Right lobe of liver (tissue), 6 donors: ENCODE results near the gene LYPD8. TPM values are rescaled to one million over a fixed set of nuclear protein-coding genes. Genes with fewer than 3 reads are reported as not detected.
A peak's percentile ranks its signal among the peaks of the same experiment; 100 is the strongest.
"Not testable (repeated sequence)": the region's sequence is repeated elsewhere in the genome, so short reads cannot be mapped to it uniquely, and the experiment has no call there.

ENCODE experiments used
- ATAC-seq, 4 donors: fragments of 200-7000 bp; cut with Tn5 transposase; one replicate each; pipeline ENCODE4 v1.9.1; 2020; ENCODE audit warnings: mild to moderate bottlenecking in 4 of 4, moderate library complexity in 4 of 4
- DNase-seq, 3 donors: peaks; one replicate each; pipeline ENCODE4 v3.0.0-alpha.2; 2020
- H3K27ac ChIP-seq, 3 donors: fragments of 200-600 bp; one replicate each; pipeline ENCODE4 v1.8.0; 2022
- H3K27me3 ChIP-seq, 2 donors: fragments of 200-600 bp; one replicate each; pipeline ENCODE4 v1.8.0; 2022
- H3K36me3 ChIP-seq, 4 donors: fragments of 200-600 bp; sonication (generic) in 1 of 4; one replicate each; pipeline versions ENCODE4 v1.5.1 to v1.8.0; 2017 to 2022; ENCODE audit warnings: control low read depth in 1 of 4
- H3K4me1 ChIP-seq, 4 donors: fragments of 200-600 bp; sonication (generic) in 1 of 4; one replicate each; pipeline versions ENCODE4 v1.5.1 to v1.8.0; 2017 to 2022; ENCODE audit warnings: control low read depth in 1 of 4
- H3K4me3 ChIP-seq, 3 donors: fragments of 200-600 bp; one replicate each; pipeline ENCODE4 v1.8.0; 2022
- H3K9me3 ChIP-seq, 4 donors: fragments of 200-600 bp; sonication (generic) in 1 of 4; one replicate each; pipeline versions ENCODE4 v1.5.1 to v1.8.0; 2017 to 2022; ENCODE audit warnings: control low read depth in 1 of 4
- POLR2A ChIP-seq: fragments of 450-650 bp; IDR thresholded peaks from one replicate; pipeline ENCODE4 v1.6.1; 2017; ENCODE audit warnings: antibody characterized with exemption, mild to moderate bottlenecking
- WGBS: methylation state at CpG from one replicate; pipeline ENCODE4 v1.1.6; 2018; ENCODE audit warnings: low coverage, low lambda C conversion rate; ENCODE audit not compliant: insufficient coverage; ENCODE audit errors: missing lambda C conversion rate; 5-methylcytosine and 5-hydroxymethylcytosine counted together
- intact Hi-C, 2 donors: fragments of 100-400 bp; cut with DNase I; formaldehyde crosslinking; loops; one replicate each; pipeline versions ENCODE4 v1.11.2 to v1.14.1; 2022
- total RNA-seq, 6 experiments: library from RNA; depleted of rRNA in 2 of 6; stranded (reverse); fragments of >200 nt in 2 of 6; fragmentation: NEBNext Ultra II Directional in 3 of 6; extraction: Animal tissue kit (Norgen Biotek cat#: 25700) in 3 of 6; gene quantifications; one replicate each; pipeline versions ENCODE4 v1.1.0 to v1.2.4, GENCODE V29; 2016 to 2023
- TF ChIP-seq, protein P1 (sequence below), 4 donors: fragments of 200-600 bp in 3 of 4; fragments of 450-650 bp in 1 of 4; IDR thresholded peaks; one replicate each; pipeline versions ENCODE4 v1.5.1 to v1.8.0; 2016 to 2022; ENCODE audit warnings: antibody characterized with exemption in 4 of 4, mild to moderate bottlenecking in 2 of 4
- donor health status: DM: no; HTN: yes; CAD: no.
- donor health status: DM: no; HTN: no; CAD: no.
- donor health status: DM: no; HTN: no; CAD: no.
- donor health status: DM: no; HTN: yes; CAD: no.
- donor health status: DM: no; HTN: yes; CAD: no.

LYPD8 gene
- total RNA-seq, 6 experiments from 2014 or later, result not detected

DNA sequence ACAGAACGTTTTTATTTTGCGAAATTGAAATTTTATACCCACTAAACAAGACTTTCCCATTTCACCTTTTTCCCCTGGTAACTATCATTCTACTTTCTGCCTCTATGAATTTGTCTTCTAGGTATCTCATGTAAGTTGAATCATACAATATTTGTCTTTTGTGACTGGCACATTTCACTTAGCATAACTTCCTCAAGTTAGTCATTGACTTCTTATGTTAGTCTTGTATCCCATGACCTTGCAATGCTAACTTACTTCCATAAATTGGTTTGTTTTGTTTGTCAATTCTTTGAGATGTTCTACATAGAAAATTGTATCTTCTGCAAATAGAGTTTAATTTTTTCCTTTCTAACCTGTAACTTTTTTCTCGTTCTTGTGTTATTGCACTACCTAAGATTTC is 43.2 kb upstream of the LYPD8 start:
- Histone ChIP-seq H3K27me3 (no peaks in the 10 kb centered on the region), H3K4me1 (no peaks in the 10 kb centered on the region), H3K9me3 (no peaks in the 10 kb centered on the region), H3K36me3 (no peaks in the 10 kb centered on the region), H3K4me3 (no peak overlapping the region), H3K27ac (no peak overlapping the region)
- 77% methylated on average over 3 of the region's 3 CpGs for WGBS
- TF ChIP-seq, protein P1, sequence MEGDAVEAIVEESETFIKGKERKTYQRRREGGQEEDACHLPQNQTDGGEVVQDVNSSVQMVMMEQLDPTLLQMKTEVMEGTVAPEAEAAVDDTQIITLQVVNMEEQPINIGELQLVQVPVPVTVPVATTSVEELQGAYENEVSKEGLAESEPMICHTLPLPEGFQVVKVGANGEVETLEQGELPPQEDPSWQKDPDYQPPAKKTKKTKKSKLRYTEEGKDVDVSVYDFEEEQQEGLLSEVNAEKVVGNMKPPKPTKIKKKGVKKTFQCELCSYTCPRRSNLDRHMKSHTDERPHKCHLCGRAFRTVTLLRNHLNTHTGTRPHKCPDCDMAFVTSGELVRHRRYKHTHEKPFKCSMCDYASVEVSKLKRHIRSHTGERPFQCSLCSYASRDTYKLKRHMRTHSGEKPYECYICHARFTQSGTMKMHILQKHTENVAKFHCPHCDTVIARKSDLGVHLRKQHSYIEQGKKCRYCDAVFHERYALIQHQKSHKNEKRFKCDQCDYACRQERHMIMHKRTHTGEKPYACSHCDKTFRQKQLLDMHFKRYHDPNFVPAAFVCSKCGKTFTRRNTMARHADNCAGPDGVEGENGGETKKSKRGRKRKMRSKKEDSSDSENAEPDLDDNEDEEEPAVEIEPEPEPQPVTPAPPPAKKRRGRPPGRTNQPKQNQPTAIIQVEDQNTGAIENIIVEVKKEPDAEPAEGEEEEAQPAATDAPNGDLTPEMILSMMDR (IDR thresholded peaks at IDR 0.05), result no peak
- TF ChIP-seq POLR2A, result no peak
- intact Hi-C loops, result no loop called here
- DNase-seq (no peak), ATAC-seq (no peak)

GRCh38 chr1:248794663-248795062 is 39.1 kb upstream of the LYPD8 start:
- H3K4me1 ChIP-seq, H3K4me3 ChIP-seq, DNase-seq, H3K27ac ChIP-seq, intact Hi-C loops, H3K9me3 ChIP-seq, H3K36me3 ChIP-seq, H3K27me3 ChIP-seq, ATAC-seq: not testable (repeated sequence)
- 75% methylated on average over 5 of the region's 5 CpGs for whole genome bisulfite sequencing

GRCh38 chr1:248793592-248793991 is 38.0 kb upstream of the LYPD8 start:
- intact Hi-C loops, result no loop called here
- Histone ChIP-seq H3K27ac (no peak overlapping the region), H3K36me3 (no peaks in the 10 kb centered on the region), H3K4me3 (no peak overlapping the region), H3K27me3 (no peaks in the 10 kb centered on the region), H3K4me1 (no peaks in the 10 kb centered on the region), H3K9me3 (no peaks in the 10 kb centered on the region)
- TF ChIP-seq POLR2A, result no peak
- TF ChIP-seq, protein P1 (IDR thresholded peaks at IDR 0.05), result no peak
- no peak for DNase-seq
- ATAC-seq, result no peak

DNA sequence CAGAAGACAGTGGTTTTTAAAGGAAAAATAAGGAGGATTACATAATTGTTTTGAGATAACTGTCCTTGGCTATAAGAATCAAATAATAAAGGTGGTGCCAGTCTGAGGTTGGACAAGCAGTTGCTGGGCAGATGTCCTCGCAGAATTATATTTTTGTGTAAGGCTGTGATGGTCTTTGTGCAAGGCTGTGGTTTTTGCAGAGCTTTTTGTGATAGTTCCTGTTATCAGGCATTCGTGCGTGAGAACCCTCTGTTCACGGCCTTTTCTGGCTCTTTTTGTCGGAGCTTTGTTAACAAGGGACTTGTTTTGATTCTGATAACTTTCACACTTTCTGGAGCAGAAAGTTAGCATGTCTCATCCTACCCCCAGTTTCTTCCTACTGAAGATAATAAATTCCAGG is 36.8 kb upstream of the LYPD8 start:
- H3K27ac ChIP-seq, result no peak overlapping the region
- ATAC-seq (no peak), DNase-seq (no peak)
- H3K9me3 ChIP-seq, result no peaks in the 10 kb centered on the region
- no peaks in the 10 kb centered on the region for H3K4me1 ChIP-seq
- H3K4me3 ChIP-seq, result no peak overlapping the region
- WGBS, result 48% methylated on average over 4 of the region's 5 CpGs
- intact Hi-C loops, result no loop called here
- no peaks in the 10 kb centered on the region for H3K27me3 ChIP-seq
- no peak for TF ChIP-seq POLR2A
- TF ChIP-seq, protein P1 (IDR thresholded peaks at IDR 0.05), result no peak
- no peaks in the 10 kb centered on the region for H3K36me3 ChIP-seq

DNA sequence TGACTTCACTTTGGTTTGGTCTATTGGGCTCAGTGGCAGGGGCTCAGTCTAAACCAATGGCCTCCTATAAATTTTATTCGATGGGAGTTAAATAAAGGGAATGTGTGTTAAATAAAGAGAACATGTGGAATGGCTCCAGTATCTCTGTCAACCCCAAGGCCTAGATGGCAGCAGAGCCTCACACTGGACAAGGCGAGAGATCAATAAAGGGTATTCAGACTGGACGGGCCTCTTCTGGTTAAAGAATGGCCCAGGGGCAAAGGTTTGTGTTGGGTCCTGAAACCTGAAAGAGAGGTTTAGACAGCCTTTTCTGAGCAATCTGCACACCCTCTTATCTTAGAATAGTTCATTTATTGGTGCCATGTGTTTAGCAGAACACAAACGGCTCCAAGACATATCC is 35.5 kb upstream of the LYPD8 start:
- 16% methylated on average over 4 of the region's 4 CpGs for WGBS
- no peak overlapping the region for H3K27ac ChIP-seq
- DNase-seq, result no peak

More for the DNA sequence above, 35.5 kb upstream of the LYPD8 start:
- H3K27me3 ChIP-seq, result no peaks in the 10 kb centered on the region
- no peak overlapping the region for H3K4me3 ChIP-seq
- ATAC-seq, result peak; percentile 80 to 91 (median 87)
- H3K4me1 ChIP-seq, result no peaks in the 10 kb centered on the region
- intact Hi-C loops, result no loop called here
- no peak for TF ChIP-seq POLR2A
- TF ChIP-seq, protein P1 (IDR thresholded peaks at IDR 0.05), result peak in 2 of 4 donors; percentile 29 to 35
- H3K36me3 ChIP-seq, result no peaks in the 10 kb centered on the region
- no peaks in the 10 kb centered on the region for H3K9me3 ChIP-seq
